Adrenal gland (tissue), 5 donors: ENCODE data around the gene PCDH17.

Experiments used
- POLR2A ChIP-seq, 2 donors: fragments of 450-650 bp; IDR thresholded peaks; one replicate each; pipeline ENCODE4 v1.6.1; 2017; ENCODE audit warnings: antibody characterized with exemption in 2 of 2, mild to moderate bottlenecking in 2 of 2, moderate library complexity in 1 of 2
- TF ChIP-seq, protein P1 (sequence below), 6 experiments: fragments of 450-650 bp in 4 of 6; fragments of 200-600 bp in 2 of 6; sonication (generic) in 1 of 6; IDR thresholded peaks; 1 replicate in 5 of 6; 2 replicates in 1 of 6; pipeline versions ENCODE4 v1.5.1 to v1.8.0; 2016 to 2021; ENCODE audit warnings: antibody characterized with exemption in 6 of 6, mild to moderate bottlenecking in 2 of 6, moderate library complexity in 1 of 6
- donor health status: DM: no; HTN: no; CAD: no.

DNA sequence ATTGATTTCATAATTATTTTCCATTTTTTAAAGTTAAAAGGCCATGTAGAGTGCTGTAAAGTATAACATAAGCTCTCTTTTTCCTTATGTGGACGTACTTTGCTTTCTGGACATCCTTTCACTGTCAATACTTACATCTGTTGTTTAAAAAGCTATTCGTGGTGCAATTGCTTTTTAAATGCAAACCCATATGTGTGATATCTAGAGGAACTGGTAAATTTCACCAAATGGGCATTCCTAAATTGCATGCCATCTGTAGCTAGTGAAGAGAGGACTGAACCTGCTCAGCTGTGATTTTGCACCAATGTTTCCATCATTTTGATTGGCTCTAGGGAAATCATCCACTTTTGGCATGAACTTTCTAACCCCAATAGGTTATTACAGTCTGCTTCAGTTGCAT is 129.4 kb downstream of the PCDH17 start:
- TF ChIP-seq, protein P1, sequence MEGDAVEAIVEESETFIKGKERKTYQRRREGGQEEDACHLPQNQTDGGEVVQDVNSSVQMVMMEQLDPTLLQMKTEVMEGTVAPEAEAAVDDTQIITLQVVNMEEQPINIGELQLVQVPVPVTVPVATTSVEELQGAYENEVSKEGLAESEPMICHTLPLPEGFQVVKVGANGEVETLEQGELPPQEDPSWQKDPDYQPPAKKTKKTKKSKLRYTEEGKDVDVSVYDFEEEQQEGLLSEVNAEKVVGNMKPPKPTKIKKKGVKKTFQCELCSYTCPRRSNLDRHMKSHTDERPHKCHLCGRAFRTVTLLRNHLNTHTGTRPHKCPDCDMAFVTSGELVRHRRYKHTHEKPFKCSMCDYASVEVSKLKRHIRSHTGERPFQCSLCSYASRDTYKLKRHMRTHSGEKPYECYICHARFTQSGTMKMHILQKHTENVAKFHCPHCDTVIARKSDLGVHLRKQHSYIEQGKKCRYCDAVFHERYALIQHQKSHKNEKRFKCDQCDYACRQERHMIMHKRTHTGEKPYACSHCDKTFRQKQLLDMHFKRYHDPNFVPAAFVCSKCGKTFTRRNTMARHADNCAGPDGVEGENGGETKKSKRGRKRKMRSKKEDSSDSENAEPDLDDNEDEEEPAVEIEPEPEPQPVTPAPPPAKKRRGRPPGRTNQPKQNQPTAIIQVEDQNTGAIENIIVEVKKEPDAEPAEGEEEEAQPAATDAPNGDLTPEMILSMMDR (IDR thresholded peaks at IDR 0.05) = no peak
- TF ChIP-seq POLR2A (IDR thresholded peaks at IDR 0.05) = no peak
